Frontal cortex (tissue), 4 donors: ENCODE results near the gene PTPRN2. TPM values are rescaled to one million over a fixed set of nuclear protein-coding genes. Genes with fewer than 3 reads are reported as not detected.
"Not testable (repeated sequence)": the region's sequence is repeated elsewhere in the genome, so short reads cannot be mapped to it uniquely, and the experiment has no call there.

Experiments used
- DNase-seq, 2 donors: peaks; one replicate each; pipeline ENCODE4 v3.0.0; 2012; ENCODE audit warnings: low spot score in 2 of 2
- FAIRE-seq: peaks from 2 replicates; lab custom pipeline; 2012; peaks lifted over from hg19 to GRCh38; lab: Jason Lieb, UNC
- total RNA-seq: library from RNA; depleted of rRNA; stranded (reverse); fragments of >200 nt; gene quantifications from one replicate; pipeline ENCODE4 v1.2.3, GENCODE V29; 2014
- donor health status: control.
- donor health status: control.
- donor health status: control.

PTPRN2 gene
- total RNA-seq, 1 donor from 2014 or later: 52.2 TPM

- FAIRE-seq, DNase-seq: not testable (repeated sequence)
These were observed 63.7 kb downstream of the PTPRN2 start for GRCh38 chr7:158523877-158524276.

GRCh38 chr7:158523165-158523856 lies 64.3 kb downstream of the PTPRN2 start:
- not testable (repeated sequence) for DNase-seq, FAIRE-seq

DNA sequence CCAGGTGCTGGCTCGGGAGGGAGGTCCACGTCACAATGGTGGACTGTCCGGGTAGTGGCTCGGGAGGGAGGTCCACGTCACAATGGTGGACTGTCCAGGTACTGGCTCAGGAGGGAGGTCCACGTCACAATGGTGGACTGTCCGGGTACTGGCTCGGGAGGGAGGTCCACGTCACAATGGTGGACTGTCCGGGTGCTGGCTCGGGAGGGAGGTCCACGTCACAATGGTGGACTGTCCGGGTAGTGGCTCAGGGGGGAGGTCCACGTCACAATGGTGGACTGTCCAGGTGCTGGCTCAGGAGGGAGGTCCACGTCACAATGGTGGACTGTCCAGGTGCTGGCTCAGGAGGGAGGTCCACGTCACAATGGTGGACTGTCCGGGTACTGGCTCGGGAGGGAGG lies 65.8 kb downstream of the PTPRN2 start:
- DNase-seq, FAIRE-seq: not testable (repeated sequence)

- no peak for FAIRE-seq
These were observed 66.8 kb downstream of the PTPRN2 start for GRCh38 chr7:158520825-158521224.

GRCh38 chr7:158519633-158520174 lies 67.9 kb downstream of the PTPRN2 start:
- DNase-seq (no peak), FAIRE-seq (no peak)

More at GRCh38 chr7:158520825-158521224, 66.8 kb downstream of the PTPRN2 start:
- no peak for DNase-seq

DNA sequence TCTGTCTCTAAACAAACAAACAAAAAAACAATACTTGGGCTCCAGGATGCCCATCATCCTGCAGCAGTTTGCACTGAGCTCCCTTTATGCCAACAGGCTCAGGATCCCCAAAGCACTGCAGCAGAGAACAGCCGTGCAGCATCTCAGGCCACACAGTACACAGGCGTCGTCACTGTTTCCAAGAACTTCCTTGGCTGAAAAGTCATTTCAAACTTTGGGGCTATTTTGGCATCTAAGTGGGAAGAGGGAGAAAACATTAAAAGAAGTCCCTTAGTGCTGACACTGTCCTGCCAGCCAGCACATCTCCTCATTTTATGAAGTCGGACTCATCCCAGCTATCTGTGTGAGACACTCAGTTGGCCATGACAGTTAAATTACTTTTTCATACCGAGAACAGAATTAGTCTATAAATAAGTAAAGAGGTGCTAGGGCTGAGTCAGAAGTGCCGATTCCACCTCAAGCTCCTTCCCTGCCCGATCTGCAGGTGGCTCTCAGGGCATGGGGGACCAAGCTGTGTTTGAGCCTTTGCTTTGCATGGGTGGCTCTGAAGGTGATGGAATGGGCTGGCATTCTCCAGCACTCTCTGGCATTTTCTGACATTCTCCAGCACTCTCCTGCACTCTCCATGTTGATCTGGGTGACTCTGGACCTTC lies 68.5 kb downstream of the PTPRN2 start:
- DNase-seq: no peak
- FAIRE-seq: no peak

DNA sequence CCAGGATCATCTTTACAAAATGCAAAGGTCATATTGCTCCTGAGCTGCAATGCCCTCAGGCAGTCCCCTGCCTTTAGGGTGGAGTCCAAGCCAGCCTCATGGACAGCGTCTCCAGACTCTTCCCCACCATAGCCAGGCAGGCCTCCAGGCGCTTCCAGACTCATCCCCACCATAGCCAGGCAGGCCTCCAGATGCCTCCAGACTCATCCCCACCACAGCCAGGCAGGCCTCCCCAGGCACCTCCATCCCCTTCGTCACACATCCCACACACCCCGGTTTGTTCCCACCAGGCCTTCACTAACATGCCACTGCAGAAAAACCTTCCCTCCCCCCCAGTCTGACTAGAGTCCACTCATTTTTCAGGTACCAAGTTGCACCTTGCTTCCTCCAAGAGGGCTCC lies 70.1 kb downstream of the PTPRN2 start:
- FAIRE-seq (no peak), DNase-seq (no peak)

DNA sequence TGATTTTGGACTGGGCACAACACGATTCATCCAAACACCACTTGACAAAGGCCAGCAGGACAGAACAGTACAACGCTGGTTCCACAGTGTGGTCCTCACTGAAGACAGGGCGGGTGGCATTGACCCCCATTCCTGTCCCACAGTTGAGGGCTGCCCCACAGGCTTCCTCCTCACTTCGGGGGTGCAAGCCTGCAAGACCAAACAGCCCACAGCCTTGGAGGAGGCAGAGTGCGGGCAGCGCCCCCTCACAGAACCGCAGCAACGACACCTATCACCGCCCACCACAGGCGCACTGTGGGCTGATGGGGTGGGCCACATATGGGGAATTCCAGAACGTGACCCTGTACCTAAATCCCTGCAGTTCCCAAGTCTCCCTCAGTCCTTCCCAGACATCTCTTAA lies 70.6 kb downstream of the PTPRN2 start:
- no peak for FAIRE-seq
- no peak for DNase-seq

GRCh38 chr7:158516524-158516923 lies 71.1 kb downstream of the PTPRN2 start:
- FAIRE-seq: no peak

GRCh38 chr7:158512869-158513268 lies 74.8 kb downstream of the PTPRN2 start:
- DNase-seq (no peak), FAIRE-seq (no peak)

More at GRCh38 chr7:158516524-158516923, 71.1 kb downstream of the PTPRN2 start:
- DNase-seq: no peak

GRCh38 chr7:158512042-158512441 lies 75.6 kb downstream of the PTPRN2 start:
- DNase-seq (no peak), FAIRE-seq (no peak)

DNA sequence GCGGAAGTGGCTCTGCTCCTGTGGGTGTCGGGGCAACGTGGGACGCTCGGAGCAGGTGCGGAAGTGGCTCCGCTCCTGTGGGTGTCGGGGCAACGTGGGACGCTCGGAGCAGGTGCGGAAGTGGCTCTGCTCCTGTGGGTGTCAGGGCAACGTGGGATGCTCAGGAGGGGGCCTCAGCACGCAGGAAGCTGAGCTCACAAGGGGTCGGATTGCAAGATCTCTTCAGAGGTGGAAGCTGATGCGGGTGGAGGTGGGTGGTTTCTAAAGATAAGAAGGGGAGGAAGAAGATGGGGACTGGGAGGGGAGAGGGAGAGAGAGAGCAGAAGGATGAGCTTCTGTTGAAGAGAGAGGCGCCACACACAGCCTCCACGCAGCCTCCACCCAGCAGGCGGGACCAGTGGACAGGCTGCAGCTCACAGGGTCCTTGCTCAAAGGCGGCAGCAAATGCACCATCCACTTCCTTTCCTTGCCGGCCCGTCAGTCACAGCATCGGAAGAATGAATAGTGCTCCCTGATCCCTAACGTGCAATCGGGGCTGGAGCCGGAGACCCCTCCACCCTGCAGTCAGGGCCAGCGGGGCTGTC lies 78.7 kb downstream of the PTPRN2 start:
- FAIRE-seq (no peak), DNase-seq (no peak)

DNA sequence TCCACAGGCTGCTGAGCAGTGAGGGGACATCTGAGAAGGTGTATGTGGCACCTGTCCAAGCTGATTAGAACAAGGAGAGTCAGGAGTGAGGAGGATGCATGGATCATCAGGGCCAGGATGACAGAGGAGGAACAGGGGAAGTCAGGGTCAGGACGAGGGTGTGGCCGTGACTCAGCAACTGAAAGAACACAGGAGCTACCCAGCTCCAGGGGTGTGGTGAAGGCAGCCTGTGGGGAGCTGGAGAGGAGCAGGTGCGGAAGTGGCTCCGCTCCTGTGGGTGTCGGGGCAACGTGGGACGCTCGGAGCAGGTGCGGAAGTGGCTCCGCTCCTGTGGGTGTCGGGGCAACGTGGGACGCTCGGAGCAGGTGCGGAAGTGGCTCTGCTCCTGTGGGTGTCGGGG lies 79.3 kb downstream of the PTPRN2 start:
- DNase-seq, FAIRE-seq: not testable (repeated sequence)

- no peak for DNase-seq
- FAIRE-seq: no peak
These were observed 79.7 kb downstream of the PTPRN2 start for GRCh38 chr7:158507917-158508316.

DNA sequence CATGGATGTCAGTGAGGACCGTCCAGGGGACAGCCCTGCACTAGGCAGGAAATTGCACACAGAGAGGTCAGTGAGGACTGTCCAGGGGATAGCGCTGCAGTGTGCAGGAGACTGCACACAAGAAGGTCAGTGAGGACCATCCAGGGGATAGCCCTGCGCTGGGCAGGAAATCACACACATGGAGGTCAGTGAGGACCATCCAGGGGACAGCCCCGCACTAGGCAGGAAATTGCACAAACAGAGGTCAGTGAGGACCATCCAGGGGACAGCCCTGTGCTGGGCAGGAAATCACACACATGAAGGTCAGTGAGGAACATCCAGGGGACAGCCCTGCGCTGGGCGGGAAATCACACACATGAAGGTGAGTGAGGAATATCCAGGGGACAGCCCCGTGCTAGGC lies 80.4 kb downstream of the PTPRN2 start:
- not testable (repeated sequence) for FAIRE-seq, DNase-seq

DNA sequence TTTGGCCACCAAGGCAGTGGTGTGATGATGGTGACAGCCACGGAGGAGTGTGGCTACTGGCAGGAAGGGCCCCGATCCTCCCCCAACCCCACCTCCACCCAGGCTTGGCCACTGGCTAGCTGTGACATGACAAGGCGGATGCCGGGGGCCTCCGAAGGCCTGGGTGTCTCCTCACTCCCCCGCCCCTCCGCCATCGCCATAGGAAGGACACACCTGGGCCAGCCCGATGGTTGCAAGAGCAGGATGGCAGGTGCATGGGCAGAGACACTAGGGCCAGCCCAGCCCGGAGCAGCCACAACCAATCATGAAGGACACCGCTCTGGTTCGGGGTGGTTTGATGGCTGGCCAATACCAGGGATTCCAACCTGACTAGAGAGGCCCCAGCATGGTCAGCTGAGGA lies 81.0 kb downstream of the PTPRN2 start:
- FAIRE-seq: no peak
- DNase-seq: no peak

DNA sequence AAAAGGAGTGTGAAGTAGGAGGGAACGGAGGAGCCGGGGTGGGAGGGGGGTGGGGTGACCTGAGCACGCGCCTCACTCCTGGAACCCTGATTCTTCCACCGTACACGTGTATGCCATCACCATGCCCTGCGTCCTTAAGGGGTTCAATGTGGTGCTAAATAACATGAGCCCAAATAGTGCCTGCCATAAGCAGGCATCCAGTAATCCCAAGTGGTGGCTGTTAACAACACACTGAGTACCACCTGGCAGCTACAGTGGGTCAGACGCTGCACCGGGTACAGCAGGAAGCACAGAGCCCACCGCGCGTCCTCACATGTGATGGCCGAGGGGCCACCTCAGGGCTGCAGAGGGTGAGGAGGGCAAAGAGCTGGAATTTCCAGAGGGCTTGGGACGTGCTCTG lies 81.9 kb downstream of the PTPRN2 start:
- DNase-seq (no peak), FAIRE-seq (no peak)

DNA sequence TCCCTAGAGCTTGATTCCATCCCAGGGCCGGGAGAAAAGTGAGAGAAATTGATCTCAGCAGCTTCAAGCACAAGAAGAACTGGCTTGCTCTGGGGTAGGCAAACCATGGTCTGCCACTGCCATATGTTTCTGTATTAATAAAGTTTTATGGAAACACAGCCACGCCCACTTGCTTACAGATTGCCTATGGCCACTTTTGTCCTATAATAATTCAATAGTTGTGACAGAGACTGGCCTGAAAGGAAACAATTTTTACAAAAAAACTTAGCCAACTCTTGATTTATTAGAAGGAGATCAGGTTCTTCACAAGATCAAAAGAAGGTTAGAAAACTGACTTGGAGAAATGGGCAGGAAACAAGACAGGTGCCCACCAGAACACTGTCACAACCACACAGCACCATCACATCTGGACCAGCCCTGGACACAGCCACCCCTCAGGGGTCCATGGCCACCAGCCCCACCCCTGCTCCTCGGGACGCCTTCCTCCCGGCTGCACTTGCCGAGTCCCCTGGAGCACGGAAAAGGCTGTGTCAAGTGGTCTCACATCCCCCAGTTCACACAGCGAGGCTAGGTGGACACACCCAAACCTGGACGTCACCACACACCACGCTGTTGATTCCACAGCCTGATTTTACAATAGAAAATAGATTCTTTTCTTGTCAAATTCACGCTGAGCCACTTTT lies 85.4 kb downstream of the PTPRN2 start:
- no peak for DNase-seq
- no peak for FAIRE-seq

DNA sequence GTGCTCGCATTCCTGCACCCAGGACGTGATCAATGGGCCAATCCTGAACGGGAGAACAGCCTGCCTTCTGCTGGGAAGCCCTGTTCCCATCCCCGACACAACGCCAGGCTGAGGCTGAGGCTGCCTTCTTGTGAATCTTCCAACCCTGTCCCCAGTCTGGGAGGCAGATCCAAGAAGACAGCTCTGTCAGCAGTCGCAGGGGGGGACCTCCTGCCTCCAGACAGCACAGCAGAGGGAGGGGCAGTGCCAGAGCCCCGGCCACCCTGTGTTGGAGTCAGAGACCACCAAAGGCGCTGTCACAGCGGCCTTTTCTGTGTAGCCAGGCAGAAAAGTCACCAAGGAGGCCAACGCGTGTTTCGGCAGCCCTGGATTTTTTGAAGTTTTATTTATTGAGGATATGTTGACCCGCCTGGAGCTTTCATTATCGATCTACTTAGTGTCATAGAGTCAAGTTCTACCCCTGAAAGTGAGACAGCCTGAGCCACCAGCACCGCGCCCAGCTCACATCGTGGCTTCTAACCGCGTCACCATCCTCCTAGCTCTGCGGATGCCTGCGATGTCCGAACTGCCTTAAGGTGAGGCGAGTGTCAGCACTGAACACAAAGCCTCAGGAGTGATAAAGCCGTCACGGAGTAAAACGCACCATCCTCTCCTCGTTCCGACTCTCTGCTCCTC lies 86.1 kb downstream of the PTPRN2 start:
- FAIRE-seq (no peak), DNase-seq (no peak)

GRCh38 chr7:158500651-158501052 lies 87.0 kb downstream of the PTPRN2 start:
- FAIRE-seq (no peak), DNase-seq (no peak)
